ENCODE results near the gene HSD17B11.
"Not testable (repeated sequence)": the region's sequence is repeated elsewhere in the genome, so short reads cannot be mapped to it uniquely, and the experiment has no call there.

The HSD17B11 gene

GRCh38 chr4:87425711-87426110, 34.7 kb upstream of the HSD17B11 start:
- DNase-seq (ENCODE audit: low spot score): no peak
- in situ Hi-C loops (cut with MboI; ENCODE audit: low sequenced_read_pairs, unreplicated experiment): loop anchor here (25.0 kb wide), 1 partner anchor 488 kb away; the partner anchor contains the start of gene AFF1
- TF ChIP-seq CTCF (IDR thresholded peaks at IDR 0.05; ENCODE audit: borderline replicate concordance, control extremely low read depth, extremely low read depth, insufficient read depth, missing control alignments): no peak

DNA sequence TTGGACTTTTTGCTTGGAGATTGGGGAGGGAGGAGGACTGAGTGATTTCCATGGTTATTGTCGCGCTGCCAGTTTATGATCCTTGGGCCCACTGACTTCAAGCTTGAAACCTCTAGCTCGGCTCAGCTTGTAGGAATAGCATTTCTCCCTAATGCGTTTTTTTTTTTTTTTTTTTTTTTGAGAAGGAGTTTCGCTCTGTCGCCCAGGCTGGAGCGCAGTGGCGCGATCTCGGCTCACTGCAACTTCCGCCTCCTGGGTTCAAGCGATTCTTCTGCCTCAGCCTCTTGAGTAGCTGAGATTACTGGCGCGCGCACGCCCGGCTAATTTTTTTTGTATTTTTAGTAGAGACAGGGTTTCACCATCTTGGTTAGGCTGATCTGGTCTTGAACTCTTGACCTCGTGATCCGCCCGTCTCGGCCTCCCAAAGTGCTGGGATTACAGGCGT, 33.1 kb upstream of the HSD17B11 start:
- DNase-seq (ENCODE audit: low spot score); in situ Hi-C loops (cut with MboI; ENCODE audit: low sequenced_read_pairs, unreplicated experiment): not testable (repeated sequence)

- TF ChIP-seq CTCF (IDR thresholded peaks at IDR 0.05; ENCODE audit: borderline replicate concordance, control extremely low read depth, extremely low read depth, insufficient read depth, missing control alignments): no peak
- in situ Hi-C loops (cut with MboI; ENCODE audit: low sequenced_read_pairs, unreplicated experiment): no loop called here
- DNase-seq (ENCODE audit: low spot score): peak; percentile 40
Measured at GRCh38 chr4:87423317-87424098, 32.5 kb upstream of the HSD17B11 start.

DNA sequence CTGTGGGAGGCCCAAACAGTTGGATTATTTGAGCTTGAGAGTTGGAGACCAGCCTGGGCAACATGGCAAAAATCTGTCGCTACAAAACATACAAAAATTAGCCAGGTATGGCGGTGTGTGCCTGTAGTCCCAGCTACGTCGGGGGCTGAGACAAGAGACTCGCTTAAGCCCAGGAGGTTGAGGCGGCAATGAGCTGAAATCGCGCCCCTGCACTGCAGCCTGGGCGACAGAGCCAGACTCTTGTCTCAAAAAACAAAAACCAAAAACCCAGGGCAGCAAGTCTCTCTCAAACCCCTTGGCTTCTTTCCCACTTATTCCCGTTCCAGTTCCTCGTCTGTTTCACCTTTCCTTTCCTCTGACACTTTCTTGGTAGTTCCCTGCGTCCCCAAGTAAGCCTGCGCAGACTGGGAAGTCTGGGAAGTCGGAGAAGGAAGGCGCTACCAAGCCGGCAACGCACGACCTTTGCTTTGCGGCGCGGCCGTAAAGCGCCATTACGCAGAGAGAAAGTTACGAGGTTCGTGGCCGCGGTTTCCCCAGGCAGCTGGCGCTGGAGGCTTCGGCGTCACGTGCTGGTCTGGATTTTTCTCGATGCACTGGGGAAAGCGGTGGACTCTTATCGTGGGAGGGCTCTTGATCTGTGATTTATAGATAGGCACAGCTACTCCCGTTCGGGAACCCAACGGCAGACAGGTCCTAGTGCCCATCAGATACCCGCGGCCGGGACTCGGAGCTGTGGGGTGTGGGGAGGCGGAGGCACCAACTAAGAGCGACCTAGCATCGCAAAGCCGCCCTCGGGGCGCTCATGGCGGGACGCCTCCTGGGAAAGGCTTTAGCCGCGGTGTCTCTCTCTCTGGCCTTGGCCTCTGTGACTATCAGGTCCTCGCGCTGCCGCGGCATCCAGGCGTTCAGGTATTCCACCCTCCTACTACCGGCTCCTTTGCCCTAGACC, 31.4 kb upstream of the HSD17B11 start, which contains the start of gene NUDT9:
Gene NUDT9, plus strand, starts transcription at position 470 of the 949 bp plus-strand sequence. Its CDS starts 333 bp downstream, at position 803.
- DNase-seq (ENCODE audit: low spot score): peak; percentile 88
- in situ Hi-C loops (cut with MboI; ENCODE audit: low sequenced_read_pairs, unreplicated experiment): no loop called here
- TF ChIP-seq CTCF (IDR thresholded peaks at IDR 0.05; ENCODE audit: borderline replicate concordance, control extremely low read depth, extremely low read depth, insufficient read depth, missing control alignments): no peak

DNA sequence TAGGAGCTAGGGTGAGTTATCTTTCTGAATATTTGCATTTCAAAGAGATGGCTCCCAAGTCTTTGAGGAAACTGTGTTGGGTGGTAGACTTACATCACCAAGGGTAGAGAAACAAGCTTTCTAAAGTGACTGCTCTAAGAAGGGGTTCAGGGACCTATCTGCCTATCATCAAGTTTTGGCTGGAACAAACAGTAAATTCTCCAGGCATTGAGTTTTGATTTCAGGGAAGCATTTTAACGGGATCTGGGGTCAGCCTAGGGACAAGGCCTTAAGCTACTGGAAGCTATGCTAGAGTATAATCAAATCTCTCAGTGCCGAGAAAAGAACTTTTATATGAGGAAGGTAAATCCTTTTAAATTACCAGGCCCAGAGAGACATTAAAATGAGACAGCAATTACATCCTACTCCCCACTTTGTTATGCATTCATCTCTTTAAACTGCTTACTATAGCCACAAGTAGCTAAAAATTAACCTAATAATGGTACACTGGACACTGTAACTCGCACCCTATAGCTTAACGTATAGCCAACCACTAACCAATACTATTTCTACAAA, 29.4 kb upstream of the HSD17B11 start:
- TF ChIP-seq CTCF (IDR thresholded peaks at IDR 0.05; ENCODE audit: borderline replicate concordance, control extremely low read depth, extremely low read depth, insufficient read depth, missing control alignments): no peak
- no peak for DNase-seq (ENCODE audit: low spot score)
- in situ Hi-C loops (cut with MboI; ENCODE audit: low sequenced_read_pairs, unreplicated experiment): no loop called here

DNA sequence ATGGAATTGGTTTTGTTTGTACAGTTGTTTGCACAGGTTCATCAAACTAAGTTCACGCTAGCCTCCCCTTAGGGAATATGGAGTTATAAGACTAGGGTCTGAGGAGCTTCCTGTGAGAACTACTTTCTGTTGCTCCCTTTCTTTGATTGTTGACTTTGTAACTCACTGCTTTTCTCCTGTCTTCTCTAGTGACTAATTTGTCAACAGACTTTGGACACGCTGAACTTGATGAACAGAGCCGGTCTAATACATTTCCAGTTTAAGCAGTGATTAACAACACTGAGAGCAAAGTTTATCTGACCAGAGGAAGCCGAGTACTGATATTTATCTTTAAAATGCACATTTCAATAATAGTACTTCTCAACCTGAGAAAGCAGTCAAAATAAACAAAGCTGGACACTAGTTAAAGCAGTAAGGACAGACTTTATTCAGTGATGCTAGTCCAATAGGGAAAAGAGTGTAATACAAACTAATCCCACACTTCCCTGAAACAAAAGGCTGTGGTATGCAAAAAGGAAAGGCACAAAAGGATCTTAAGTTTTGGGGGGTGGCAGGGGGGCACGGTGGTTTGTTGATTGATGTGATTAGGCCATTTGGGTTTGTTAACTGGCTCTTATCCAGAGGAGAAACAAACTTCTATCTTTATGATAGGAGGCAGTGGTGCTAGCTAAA, 28.7 kb upstream of the HSD17B11 start:
- no peak for TF ChIP-seq CTCF (IDR thresholded peaks at IDR 0.05; ENCODE audit: borderline replicate concordance, control extremely low read depth, extremely low read depth, insufficient read depth, missing control alignments)
- DNase-seq (ENCODE audit: low spot score): no peak
- in situ Hi-C loops (cut with MboI; ENCODE audit: low sequenced_read_pairs, unreplicated experiment): no loop called here

DNA sequence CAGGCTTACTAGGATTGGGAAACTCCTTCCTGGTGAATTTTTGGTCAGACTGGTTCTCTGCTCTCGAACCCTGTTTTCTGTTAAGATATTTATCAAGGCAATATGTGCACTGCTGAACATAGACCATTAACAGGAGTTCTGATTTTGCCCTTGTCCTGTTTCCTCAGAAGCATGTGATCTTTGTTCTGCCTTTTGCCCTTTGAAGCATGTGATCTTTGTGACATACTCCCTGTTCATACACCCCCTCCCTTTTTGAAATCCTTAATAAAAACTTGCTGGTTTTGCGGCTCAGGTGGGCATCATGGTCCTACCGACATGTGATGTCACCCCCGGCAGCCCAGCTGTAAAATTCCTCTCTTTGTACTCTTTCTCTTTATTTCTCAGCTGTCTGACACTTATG, 27.4 kb upstream of the HSD17B11 start:
- in situ Hi-C loops (cut with MboI; ENCODE audit: low sequenced_read_pairs, unreplicated experiment): not testable (repeated sequence)

More for the DNA sequence above, 27.4 kb upstream of the HSD17B11 start:
- DNase-seq (ENCODE audit: low spot score): not testable (repeated sequence)
